Measurements from ENCODE around the gene UPK1B.

- TF ChIP-seq, protein P1, sequence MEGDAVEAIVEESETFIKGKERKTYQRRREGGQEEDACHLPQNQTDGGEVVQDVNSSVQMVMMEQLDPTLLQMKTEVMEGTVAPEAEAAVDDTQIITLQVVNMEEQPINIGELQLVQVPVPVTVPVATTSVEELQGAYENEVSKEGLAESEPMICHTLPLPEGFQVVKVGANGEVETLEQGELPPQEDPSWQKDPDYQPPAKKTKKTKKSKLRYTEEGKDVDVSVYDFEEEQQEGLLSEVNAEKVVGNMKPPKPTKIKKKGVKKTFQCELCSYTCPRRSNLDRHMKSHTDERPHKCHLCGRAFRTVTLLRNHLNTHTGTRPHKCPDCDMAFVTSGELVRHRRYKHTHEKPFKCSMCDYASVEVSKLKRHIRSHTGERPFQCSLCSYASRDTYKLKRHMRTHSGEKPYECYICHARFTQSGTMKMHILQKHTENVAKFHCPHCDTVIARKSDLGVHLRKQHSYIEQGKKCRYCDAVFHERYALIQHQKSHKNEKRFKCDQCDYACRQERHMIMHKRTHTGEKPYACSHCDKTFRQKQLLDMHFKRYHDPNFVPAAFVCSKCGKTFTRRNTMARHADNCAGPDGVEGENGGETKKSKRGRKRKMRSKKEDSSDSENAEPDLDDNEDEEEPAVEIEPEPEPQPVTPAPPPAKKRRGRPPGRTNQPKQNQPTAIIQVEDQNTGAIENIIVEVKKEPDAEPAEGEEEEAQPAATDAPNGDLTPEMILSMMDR (conservative IDR thresholded peaks at IDR 0.05), result no peak
- no peak for TF ChIP-seq ZFX (IDR thresholded peaks at IDR 0.05)
Measured at GRCh38 chr3:119195911-119196310, 22.5 kb downstream of the UPK1B start.

Measured in C4-2B (cell line).